HepG2 (cell line): ENCODE results near the gene POLR3H. TPM values are rescaled to one million over a fixed set of nuclear protein-coding genes. Genes with fewer than 3 reads are reported as not detected.
A peak's percentile ranks its signal among the peaks of the same experiment; 100 is the strongest.

ENCODE experiments used
- IRF2 ChIP-seq: IDR thresholded peaks from 2 replicates; pipeline ENCODE4 v1.6.1; 2018; ENCODE audit warnings: missing genetic modification reagents, missing compliant biosample characterization
- IRF9 ChIP-seq: sonication (generic); formaldehyde crosslinking; IDR thresholded peaks from 2 replicates; pipeline ENCODE4 v1.8.0; 2022; ENCODE audit warnings: missing genetic modification reagents, mild to moderate bottlenecking, borderline replicate concordance
- IRX3 ChIP-seq: sonication (generic); formaldehyde crosslinking; IDR thresholded peaks from 2 replicates; pipeline ENCODE4 v1.8.1; 2023; ENCODE audit warnings: mild to moderate bottlenecking, low read depth, missing genetic modification reagents, borderline replicate concordance
- MAF1 ChIP-seq: sonication (generic); formaldehyde crosslinking; IDR thresholded peaks from 2 replicates; pipeline ENCODE4 v1.5.0; 2020; ENCODE audit warnings: missing genetic modification reagents, borderline replicate concordance
- NFIC ChIP-seq: IDR thresholded peaks from 2 replicates; pipeline ENCODE4 v1.6.1; 2012; ENCODE audit warnings: mild to moderate bottlenecking, low read length, inconsistent platforms
- NPAS2 ChIP-seq: sonication (generic); formaldehyde crosslinking; IDR thresholded peaks from 2 replicates; pipeline ENCODE4 v1.8.0; 2022; ENCODE audit warnings: mild to moderate bottlenecking, missing genetic modification reagents, borderline replicate concordance
- TARDBP ChIP-seq: sonication (generic); formaldehyde crosslinking; IDR thresholded peaks from 2 replicates; pipeline ENCODE4 v1.8.0; 2022; ENCODE audit warnings: mild to moderate bottlenecking, missing genetic modification reagents
- ZBTB26 ChIP-seq: IDR thresholded peaks from 2 replicates; pipeline ENCODE4 v1.6.1; 2016; ENCODE audit warnings: missing compliant biosample characterization, missing genetic modification reagents, borderline replicate concordance
- ZBTB38 ChIP-seq: sonication (generic); formaldehyde crosslinking; IDR thresholded peaks from 2 replicates; pipeline ENCODE4 v1.5.1; 2020; ENCODE audit warnings: mild to moderate bottlenecking, missing genetic modification reagents
- ZFY ChIP-seq: sonication (generic); formaldehyde crosslinking; IDR thresholded peaks from 2 replicates; pipeline ENCODE4 v1.4.0; 2020; ENCODE audit warnings: missing genetic modification reagents
- ZNF354B ChIP-seq: sonication (generic); formaldehyde crosslinking; IDR thresholded peaks from 2 replicates; pipeline ENCODE4 v1.8.0; 2022; ENCODE audit warnings: mild to moderate bottlenecking, missing genetic modification reagents
- ZNF605 ChIP-seq: sonication (generic); formaldehyde crosslinking; IDR thresholded peaks from 2 replicates; pipeline ENCODE4 v1.8.0; 2022; ENCODE audit warnings: mild to moderate bottlenecking, missing genetic modification reagents
- ZNF678 ChIP-seq: sonication (generic); formaldehyde crosslinking; IDR thresholded peaks from 2 replicates; pipeline ENCODE4 v1.4.0; 2020; ENCODE audit warnings: mild to moderate bottlenecking, missing genetic modification reagents
- ZSCAN21 ChIP-seq: sonication (generic); formaldehyde crosslinking; IDR thresholded peaks from 2 replicates; pipeline ENCODE4 v1.8.0; 2022; ENCODE audit warnings: mild to moderate bottlenecking, missing genetic modification reagents, moderate library complexity, borderline replicate concordance
- polyA plus RNA-seq, 8 experiments: library from polyadenylated mRNA; depleted of rRNA in 3 of 8; stranded (reverse) in 7 of 8; unstranded in 1 of 8; fragments of >200 nt; fragmentation: Illumina TruSeq in 4 of 8; extraction: Trizol in 4 of 8; gene quantifications; 2 replicates each; pipeline versions ENCODE4 v1.2.1 to v1.2.3, GENCODE V29; 2011 to 2016; ENCODE audit warnings: low read depth in 4 of 8, missing spikeins in 1 of 8, mixed read lengths in 1 of 8; ENCODE audit not compliant: insufficient read depth in 1 of 8
- total RNA-seq, 5 experiments: library from RNA; depleted of rRNA; stranded (reverse); fragments of >200 nt; fragmentation: Illumina TruSeq; extraction: Trizol; gene quantifications; 2 replicates each; pipeline ENCODE4 v1.2.3, GENCODE V29; 2016; ENCODE audit warnings: low read depth in 1 of 5
- TF ChIP-seq, protein P1 (sequence below): sonication (generic); formaldehyde crosslinking; IDR thresholded peaks from 2 replicates; pipeline ENCODE4 v1.4.0; 2020; ENCODE audit warnings: missing genetic modification reagents, borderline replicate concordance
- TF ChIP-seq, protein P2 (sequence below): sonication (generic); formaldehyde crosslinking; IDR thresholded peaks from 2 replicates; pipeline ENCODE4 v1.4.0; 2020; ENCODE audit warnings: missing genetic modification reagents
- TF ChIP-seq, protein P3 (sequence below): sonication (generic); formaldehyde crosslinking; IDR thresholded peaks from 2 replicates; pipeline ENCODE4 v1.4.0; 2020; ENCODE audit warnings: missing genetic modification reagents, low read depth, mild to moderate bottlenecking, borderline replicate concordance
- TF ChIP-seq, protein P4 (sequence below): IDR thresholded peaks from 2 replicates; pipeline ENCODE4 v1.6.1; 2016; ENCODE audit warnings: low read depth, borderline replicate concordance
- TF ChIP-seq, protein P5 (sequence below): IDR thresholded peaks from 2 replicates; pipeline ENCODE4 v1.6.1; 2016; ENCODE audit warnings: mild to moderate bottlenecking, missing biosample characterization, missing genetic modification reagents

Gene POLR3H
- total and polyA plus RNA-seq, 2 of the 13 experiments (the other 11 are each of a cell fraction or from before 2014, with no cell fraction given) = 10.3 to 28.6 TPM

DNA sequence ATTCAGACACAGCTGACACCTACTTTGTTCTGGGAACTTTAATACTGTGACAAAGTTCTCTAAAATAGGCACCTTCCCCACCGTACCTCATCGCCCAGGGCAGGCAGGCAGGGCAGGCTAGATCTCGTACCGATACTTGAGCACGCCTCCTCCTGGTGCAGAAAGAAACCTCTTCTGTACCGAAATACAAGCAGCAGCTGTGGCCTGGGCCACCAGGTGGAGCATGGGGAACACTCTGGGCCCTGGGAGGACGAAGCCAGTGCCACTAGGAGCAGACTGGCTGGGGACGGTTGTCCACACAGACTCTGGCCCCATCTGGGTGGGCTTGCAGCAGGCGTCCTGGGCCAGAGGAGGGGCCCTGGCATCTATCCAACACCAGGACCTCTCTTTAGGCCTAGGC lies 32.6 kb upstream of the POLR3H start (continued):
- TF ChIP-seq ZBTB26 (CRISPR knock-in tag) (0 out of 2 replicates have a peak, but pooled peaks have one; percentile 46), TARDBP (CRISPR knock-in tag) (peak; percentile 72), ZNF354B (CRISPR knock-in tag) (no peak), IRF2 (CRISPR knock-in tag) (peak; percentile 72; the same call in 1 of the 2 replicates), IRX3 (no peak), MAF1 (CRISPR knock-in tag) (0 out of 2 replicates have a peak, but pooled peaks have one; percentile 32), ZFY (CRISPR knock-in tag) (peak; percentile 49; the same call in 1 of the 2 replicates), NFIC (no peak), NPAS2 (CRISPR knock-in tag) (no peak), ZNF605 (CRISPR knock-in tag) (peak; percentile 69), ZBTB38 (peak; percentile 83), ZNF678 (CRISPR knock-in tag) (no peak), IRF9 (CRISPR knock-in tag) (peak; percentile 65; the same call in 1 of the 2 replicates), ZSCAN21 (CRISPR knock-in tag) (peak; percentile 32; the same call in 1 of the 2 replicates)
- TF ChIP-seq, protein P1, sequence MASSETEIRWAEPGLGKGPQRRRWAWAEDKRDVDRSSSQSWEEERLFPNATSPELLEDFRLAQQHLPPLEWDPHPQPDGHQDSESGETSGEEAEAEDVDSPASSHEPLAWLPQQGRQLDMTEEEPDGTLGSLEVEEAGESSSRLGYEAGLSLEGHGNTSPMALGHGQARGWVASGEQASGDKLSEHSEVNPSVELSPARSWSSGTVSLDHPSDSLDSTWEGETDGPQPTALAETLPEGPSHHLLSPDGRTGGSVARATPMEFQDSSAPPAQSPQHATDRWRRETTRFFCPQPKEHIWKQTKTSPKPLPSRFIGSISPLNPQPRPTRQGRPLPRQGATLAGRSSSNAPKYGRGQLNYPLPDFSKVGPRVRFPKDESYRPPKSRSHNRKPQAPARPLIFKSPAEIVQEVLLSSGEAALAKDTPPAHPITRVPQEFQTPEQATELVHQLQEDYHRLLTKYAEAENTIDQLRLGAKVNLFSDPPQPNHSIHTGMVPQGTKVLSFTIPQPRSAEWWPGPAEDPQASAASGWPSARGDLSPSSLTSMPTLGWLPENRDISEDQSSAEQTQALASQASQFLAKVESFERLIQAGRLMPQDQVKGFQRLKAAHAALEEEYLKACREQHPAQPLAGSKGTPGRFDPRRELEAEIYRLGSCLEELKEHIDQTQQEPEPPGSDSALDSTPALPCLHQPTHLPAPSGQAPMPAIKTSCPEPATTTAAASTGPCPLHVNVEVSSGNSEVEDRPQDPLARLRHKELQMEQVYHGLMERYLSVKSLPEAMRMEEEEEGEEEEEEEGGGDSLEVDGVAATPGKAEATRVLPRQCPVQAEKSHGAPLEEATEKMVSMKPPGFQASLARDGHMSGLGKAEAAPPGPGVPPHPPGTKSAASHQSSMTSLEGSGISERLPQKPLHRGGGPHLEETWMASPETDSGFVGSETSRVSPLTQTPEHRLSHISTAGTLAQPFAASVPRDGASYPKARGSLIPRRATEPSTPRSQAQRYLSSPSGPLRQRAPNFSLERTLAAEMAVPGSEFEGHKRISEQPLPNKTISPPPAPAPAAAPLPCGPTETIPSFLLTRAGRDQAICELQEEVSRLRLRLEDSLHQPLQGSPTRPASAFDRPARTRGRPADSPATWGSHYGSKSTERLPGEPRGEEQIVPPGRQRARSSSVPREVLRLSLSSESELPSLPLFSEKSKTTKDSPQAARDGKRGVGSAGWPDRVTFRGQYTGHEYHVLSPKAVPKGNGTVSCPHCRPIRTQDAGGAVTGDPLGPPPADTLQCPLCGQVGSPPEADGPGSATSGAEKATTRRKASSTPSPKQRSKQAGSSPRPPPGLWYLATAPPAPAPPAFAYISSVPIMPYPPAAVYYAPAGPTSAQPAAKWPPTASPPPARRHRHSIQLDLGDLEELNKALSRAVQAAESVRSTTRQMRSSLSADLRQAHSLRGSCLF = no peak
- TF ChIP-seq, protein P2, sequence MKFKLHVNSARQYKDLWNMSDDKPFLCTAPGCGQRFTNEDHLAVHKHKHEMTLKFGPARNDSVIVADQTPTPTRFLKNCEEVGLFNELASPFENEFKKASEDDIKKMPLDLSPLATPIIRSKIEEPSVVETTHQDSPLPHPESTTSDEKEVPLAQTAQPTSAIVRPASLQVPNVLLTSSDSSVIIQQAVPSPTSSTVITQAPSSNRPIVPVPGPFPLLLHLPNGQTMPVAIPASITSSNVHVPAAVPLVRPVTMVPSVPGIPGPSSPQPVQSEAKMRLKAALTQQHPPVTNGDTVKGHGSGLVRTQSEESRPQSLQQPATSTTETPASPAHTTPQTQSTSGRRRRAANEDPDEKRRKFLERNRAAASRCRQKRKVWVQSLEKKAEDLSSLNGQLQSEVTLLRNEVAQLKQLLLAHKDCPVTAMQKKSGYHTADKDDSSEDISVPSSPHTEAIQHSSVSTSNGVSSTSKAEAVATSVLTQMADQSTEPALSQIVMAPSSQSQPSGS (CRISPR knock-in tag) = peak; percentile 65; the same call in 1 of the 2 replicates
- TF ChIP-seq, protein P3, sequence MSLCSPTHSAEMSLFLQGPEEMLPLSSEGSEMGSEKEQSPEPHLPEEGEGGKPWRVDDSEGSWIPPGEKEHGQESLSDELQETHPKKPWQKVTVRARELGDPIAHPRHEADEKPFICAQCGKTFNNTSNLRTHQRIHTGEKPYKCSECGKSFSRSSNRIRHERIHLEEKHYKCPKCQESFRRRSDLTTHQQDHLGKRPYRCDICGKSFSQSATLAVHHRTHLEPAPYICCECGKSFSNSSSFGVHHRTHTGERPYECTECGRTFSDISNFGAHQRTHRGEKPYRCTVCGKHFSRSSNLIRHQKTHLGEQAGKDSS (CRISPR knock-in tag) = peak; percentile 36; the same call in 1 of the 2 replicates
- TF ChIP-seq, protein P4, sequence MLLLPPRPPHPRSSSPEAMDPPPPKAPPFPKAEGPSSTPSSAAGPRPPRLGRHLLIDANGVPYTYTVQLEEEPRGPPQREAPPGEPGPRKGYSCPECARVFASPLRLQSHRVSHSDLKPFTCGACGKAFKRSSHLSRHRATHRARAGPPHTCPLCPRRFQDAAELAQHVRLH (CRISPR knock-in tag) = peak; percentile 83; the same call in 1 of the 2 replicates
- TF ChIP-seq, protein P5, sequence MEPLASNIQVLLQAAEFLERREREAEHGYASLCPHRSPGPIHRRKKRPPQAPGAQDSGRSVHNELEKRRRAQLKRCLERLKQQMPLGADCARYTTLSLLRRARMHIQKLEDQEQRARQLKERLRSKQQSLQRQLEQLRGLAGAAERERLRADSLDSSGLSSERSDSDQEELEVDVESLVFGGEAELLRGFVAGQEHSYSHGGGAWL (CRISPR knock-in tag) = 0 out of 2 replicates have a peak, but pooled peaks have one; percentile 43
